Breast epithelium (tissue), 4 donors: Measurements from ENCODE around the gene NDFIP2. TPM values are rescaled to one million over a fixed set of nuclear protein-coding genes. Genes with fewer than 3 reads are reported as not detected.
"Not testable (repeated sequence)": the region's sequence is repeated elsewhere in the genome, so short reads cannot be mapped to it uniquely, and the experiment has no call there.

Source experiments
- DNase-seq, 2 donors: peaks; one replicate each; pipeline ENCODE4 v3.0.0-alpha.2; 2019; ENCODE audit warnings: low spot score in 2 of 2
- H3K27ac ChIP-seq, 2 donors: fragments of 200-600 bp; sonication (generic) in 1 of 2; one replicate each; pipeline ENCODE4 v1.5.1; 2016 to 2019; ENCODE audit warnings: mild to moderate bottlenecking in 1 of 2
- H3K27me3 ChIP-seq, 2 donors: fragments of 200-600 bp; sonication (generic) in 1 of 2; one replicate each; pipeline versions ENCODE4 v1.5.1 to v1.6.0; 2017 to 2019; ENCODE audit warnings: control low read depth in 1 of 2, mild to moderate bottlenecking in 1 of 2
- H3K36me3 ChIP-seq: fragments of 200-600 bp; one replicate; pipeline ENCODE4 v1.5.1; 2019
- H3K4me1 ChIP-seq, 2 donors: fragments of 200-600 bp; sonication (generic); one replicate each; pipeline ENCODE4 v1.5.1; 2016 to 2019; ENCODE audit warnings: control low read depth in 1 of 2
- H3K4me3 ChIP-seq, 3 donors: fragments of 200-600 bp; sonication (generic); 1 replicate in 2 of 3; 2 replicates in 1 of 3; pipeline ENCODE4 v1.5.1; 2016 to 2019; ENCODE audit warnings: mild to moderate bottlenecking in 3 of 3, moderate library complexity in 2 of 3
- H3K9me3 ChIP-seq, 2 donors: fragments of 200-600 bp; sonication (generic) in 1 of 2; one replicate each; pipeline ENCODE4 v1.5.1; 2016 to 2019; ENCODE audit warnings: control low read depth in 1 of 2
- CTCF ChIP-seq, 3 donors: fragments of 450-650 bp; IDR thresholded peaks; one replicate each; pipeline ENCODE4 v1.5.1; 2016 to 2017; ENCODE audit warnings: antibody characterized with exemption in 3 of 3, mild to moderate bottlenecking in 3 of 3, moderate library complexity in 3 of 3
- POLR2A ChIP-seq: fragments of 450-650 bp; IDR thresholded peaks from one replicate; pipeline ENCODE4 v1.6.1; 2016; ENCODE audit warnings: antibody characterized with exemption, mild to moderate bottlenecking, moderate library complexity
- POLR2AphosphoS5 ChIP-seq, 3 donors: sonication (generic); formaldehyde crosslinking; IDR thresholded peaks; one replicate each; pipeline ENCODE4 v1.6.1; 2017; ENCODE audit warnings: antibody characterized with exemption in 3 of 3
- intact Hi-C: fragments of 100-400 bp; cut with DNase I; formaldehyde crosslinking; loops from one replicate; pipeline ENCODE4 v1.15.1; 2023; ENCODE audit warnings: low total_unique reads
- total RNA-seq, 3 donors: library from RNA; depleted of rRNA; stranded (reverse); fragments of >200 nt; gene quantifications; one replicate each; pipeline ENCODE4 v1.1.0, GENCODE V29; 2016

Gene NDFIP2
- total RNA-seq, 3 donors from 2014 or later, result 15.8 to 26.5 (median 22.6) TPM

- H3K4me3 ChIP-seq, result no peak overlapping the region
- no peaks in the 10 kb centered on the region for H3K36me3 ChIP-seq
- no peak overlapping the region for H3K27ac ChIP-seq
- H3K4me1 ChIP-seq, result no peaks in the 10 kb centered on the region
- no peak for DNase-seq
- TF ChIP-seq CTCF (IDR thresholded peaks at IDR 0.05) (no peak), POLR2AphosphoS5 (IDR thresholded peaks at IDR 0.05) (no peak), POLR2A (no peak)
- peaks cover 0 to 15% of the 10 kb centered on the region in 2 donors for H3K9me3 ChIP-seq
- no peaks in the 10 kb centered on the region for H3K27me3 ChIP-seq
- intact Hi-C loops, result no loop called here
These were observed 76.7 kb downstream of the NDFIP2 start for GRCh38 chr13:79557666-79558065.

- Histone ChIP-seq H3K9me3 (peaks cover 1 to 43% of the 10 kb centered on the region in 2 donors), H3K27ac (no peak overlapping the region), H3K27me3 (no peaks in the 10 kb centered on the region), H3K36me3 (no peaks in the 10 kb centered on the region), H3K4me3 (no peak overlapping the region), H3K4me1 (no peaks in the 10 kb centered on the region)
- TF ChIP-seq CTCF (IDR thresholded peaks at IDR 0.05) (no peak), POLR2A (no peak), POLR2AphosphoS5 (IDR thresholded peaks at IDR 0.05) (no peak)
- DNase-seq, result no peak
- intact Hi-C loops, result no loop called here
These were observed 80.0 kb downstream of the NDFIP2 start for GRCh38 chr13:79560954-79561353.

GRCh38 chr13:79562557-79562956 is 81.6 kb downstream of the NDFIP2 start:
- Histone ChIP-seq H3K27me3 (no peaks in the 10 kb centered on the region), H3K4me3 (no peak overlapping the region), H3K4me1 (no peaks in the 10 kb centered on the region), H3K36me3 (no peaks in the 10 kb centered on the region), H3K9me3 (peaks cover 4 to 48% of the 10 kb centered on the region in 2 donors), H3K27ac (no peak overlapping the region)
- no peak for TF ChIP-seq POLR2AphosphoS5 (IDR thresholded peaks at IDR 0.05)
- TF ChIP-seq CTCF (IDR thresholded peaks at IDR 0.05), result no peak
- no peak for TF ChIP-seq POLR2A
- intact Hi-C loops, result no loop called here
- no peak for DNase-seq

- no peak for DNase-seq
- Histone ChIP-seq H3K9me3 (peaks cover 4 to 48% of the 10 kb centered on the region in 2 donors), H3K27ac (no peak overlapping the region), H3K4me1 (no peaks in the 10 kb centered on the region), H3K4me3 (no peak overlapping the region), H3K36me3 (no peaks in the 10 kb centered on the region), H3K27me3 (no peaks in the 10 kb centered on the region)
- TF ChIP-seq POLR2AphosphoS5 (IDR thresholded peaks at IDR 0.05) (no peak), POLR2A (no peak), CTCF (IDR thresholded peaks at IDR 0.05) (no peak)
- intact Hi-C loops, result no loop called here
These were observed 85.2 kb downstream of the NDFIP2 start for GRCh38 chr13:79566118-79566517.

GRCh38 chr13:79571147-79571546 is 90.2 kb downstream of the NDFIP2 start:
- Histone ChIP-seq H3K27me3 (no peaks in the 10 kb centered on the region), H3K27ac (no peak overlapping the region), H3K36me3 (no peaks in the 10 kb centered on the region), H3K4me1 (no peaks in the 10 kb centered on the region), H3K4me3 (no peak overlapping the region), H3K9me3 (peaks cover under 1 to 3% of the 10 kb centered on the region in 2 donors)
- DNase-seq, result no peak
- intact Hi-C loops, result no loop called here
- TF ChIP-seq POLR2A (no peak), CTCF (IDR thresholded peaks at IDR 0.05) (no peak), POLR2AphosphoS5 (IDR thresholded peaks at IDR 0.05) (no peak)

DNA sequence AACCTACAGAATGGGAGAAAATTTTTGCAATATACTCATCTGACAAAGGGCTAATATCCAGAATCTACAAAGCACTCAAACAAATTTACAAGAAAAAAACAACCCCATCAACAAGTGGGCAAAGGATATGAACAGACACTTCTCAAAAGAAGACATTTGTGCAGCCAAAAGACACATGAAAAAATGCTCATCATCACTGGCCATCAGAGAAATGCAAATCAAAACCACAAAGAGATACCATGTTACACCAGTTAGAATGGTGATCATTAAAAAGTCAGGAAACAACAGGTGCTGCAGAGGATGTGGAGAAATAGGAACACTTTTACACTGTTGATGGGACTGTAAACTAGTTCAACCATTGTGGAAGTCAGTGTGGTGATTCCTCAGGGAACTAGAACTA is 92.9 kb downstream of the NDFIP2 start:
- not testable (repeated sequence) for H3K4me3 ChIP-seq

More for the DNA sequence above, 92.9 kb downstream of the NDFIP2 start:
- H3K9me3 ChIP-seq, result peaks cover 0 to 10% of the 10 kb centered on the region in 2 donors
- H3K27ac ChIP-seq, H3K36me3 ChIP-seq, DNase-seq, intact Hi-C loops, H3K27me3 ChIP-seq, H3K4me1 ChIP-seq: not testable (repeated sequence)
